A673 (cell line): ENCODE results near the gene SNRPD2. TPM values are rescaled to one million over a fixed set of nuclear protein-coding genes. Genes with fewer than 3 reads are reported as not detected.

Experiments used
- BruUV-seq: library from RNA; stranded (reverse); fragments of 400-500 nt; replicated peaks from 2 replicates; lab custom pipeline; 2021; lab: Mats Ljungman, UMichigan
- CTCF ChIA-PET: fragments of 300-600 bp; sonication (Branson Sonifier 250); formaldehyde crosslinking; loops from one replicate; lab custom pipeline; 2022; ENCODE audit warnings: antibody characterized with exemption; lab: Charles Lee
- POLR2A ChIA-PET: fragments of 300-600 bp; sonication (Branson Sonifier 250); formaldehyde crosslinking; loops from one replicate; lab custom pipeline; 2022; ENCODE audit warnings: antibody characterized with exemption; ENCODE audit not compliant: low non-redundant PET; lab: Charles Lee
- DNase-seq: peaks from one replicate; pipeline ENCODE4 v3.0.0-alpha.2; 2015; ENCODE audit warnings: low spot score
- H3K27ac ChIP-seq: fragments of 200-600 bp; sonication (generic); 2 replicates; pipeline ENCODE4 v1.5.1; 2016; ENCODE audit warnings: mixed run types, low read depth, mild to moderate bottlenecking, mixed read lengths, antibody characterized with exemption, low read length; ENCODE audit not compliant: poor library complexity, severe bottlenecking
- H3K27me3 ChIP-seq: fragments of 200-600 bp; sonication (generic); replicated peaks from 2 replicates; pipeline ENCODE4 v1.6.1; 2017; ENCODE audit warnings: mixed run types, low read depth, mild to moderate bottlenecking, mixed read lengths, antibody characterized with exemption, low read length; ENCODE audit not compliant: insufficient read depth, poor library complexity
- H3K36me3 ChIP-seq: fragments of 200-600 bp; sonication (generic); 2 replicates; pipeline ENCODE4 v1.6.1; 2016; ENCODE audit warnings: mixed run types, mild to moderate bottlenecking, mixed read lengths, antibody characterized with exemption, low read length; ENCODE audit not compliant: insufficient read depth, poor library complexity, severe bottlenecking
- H3K4me1 ChIP-seq: fragments of 200-600 bp; sonication (generic); 2 replicates; pipeline ENCODE4 v1.6.1; 2017; ENCODE audit warnings: mixed run types, mild to moderate bottlenecking, mixed read lengths, antibody characterized with exemption, low read length; ENCODE audit not compliant: insufficient read depth, poor library complexity, severe bottlenecking
- H3K4me3 ChIP-seq: fragments of 200-600 bp; sonication (generic); 2 replicates; pipeline ENCODE4 v1.5.1; 2016; ENCODE audit warnings: low read depth, mixed run types, mild to moderate bottlenecking, mixed read lengths, low read length; ENCODE audit not compliant: poor library complexity, severe bottlenecking
- H3K9me3 ChIP-seq: fragments of 200-600 bp; sonication (generic); 2 replicates; pipeline ENCODE4 v1.6.1; 2016; ENCODE audit warnings: mixed run types, low read depth, mild to moderate bottlenecking, mixed read lengths, antibody characterized with exemption, low read length; ENCODE audit not compliant: poor library complexity, severe bottlenecking
- CTCF ChIP-seq: fragments of 300-800, 200-600 bp; sonication (generic); conservative IDR thresholded peaks from 2 replicates; pipeline ENCODE4 v1.5.1; 2017; ENCODE audit warnings: low read depth, mild to moderate bottlenecking, antibody characterized with exemption, low read length, moderate library complexity, mixed read lengths
- EZH2 ChIP-seq: fragments of 200-600 bp; sonication (generic); IDR thresholded peaks from 2 replicates; pipeline ENCODE4 v1.6.1; 2017; ENCODE audit warnings: borderline replicate concordance, low read depth, mild to moderate bottlenecking, mixed read lengths, antibody characterized with exemption, low read length; ENCODE audit not compliant: poor library complexity, severe bottlenecking
- intact Hi-C: fragments of 100-400 bp; cut with micrococcal nuclease; formaldehyde crosslinking; loops from one replicate; pipeline ENCODE4 v1.10.0; 2022; ENCODE audit not compliant: unreplicated experiment
- total RNA-seq: library from RNA; stranded (reverse); gene quantifications from 2 replicates; pipeline ENCODE4 v1.2.3, GENCODE V29; 2021

The SNRPD2 gene
- total RNA-seq, 1 experiment from 2014 or later, result 597 TPM

GRCh38 chr19:45670670-45671453, 20.9 kb downstream of the SNRPD2 start:
- H3K27me3 ChIP-seq, result no peaks in the 10 kb centered on the region
- H3K9me3 ChIP-seq, result no peaks in the 10 kb centered on the region
- intact Hi-C loops, result no loop called here
- no TSS peak for BruUV-seq
- no peaks in the 10 kb centered on the region for H3K36me3 ChIP-seq
- ChIA-PET POLR2A (no interaction called here), CTCF (interaction anchor here (1.0 kb wide), 1 partner anchor 28 kb away, joined by 5 read pairs; no protein-coding TSS in a partner anchor)
- peaks cover 15% of the 10 kb centered on the region for H3K4me1 ChIP-seq
- peak; percentile 88 for DNase-seq
- no peak overlapping the region for H3K27ac ChIP-seq
- H3K4me3 ChIP-seq, result peak overlapping the region; percentile 33
- no peak for TF ChIP-seq EZH2

GRCh38 chr19:45668342-45668871, 23.3 kb downstream of the SNRPD2 start:
- no TSS peak for BruUV-seq
- Histone ChIP-seq H3K4me3 (peak overlapping the region; percentile 53), H3K27me3 (no peaks in the 10 kb centered on the region), H3K36me3 (no peaks in the 10 kb centered on the region), H3K27ac (no peak overlapping the region), H3K9me3 (no peaks in the 10 kb centered on the region), H3K4me1 (peaks cover 15% of the 10 kb centered on the region)
- CTCF ChIA-PET, result no interaction called here
- POLR2A ChIA-PET, result no interaction called here
- TF ChIP-seq CTCF, result no peak
- no peak for TF ChIP-seq EZH2
- intact Hi-C loops, result no loop called here
- DNase-seq, result no peak

- H3K27ac ChIP-seq, result no peak within 1 kb of the TSS
- DNase-seq, result peak; percentile 54
- no peak for TF ChIP-seq EZH2
- TF ChIP-seq CTCF, result no peak
- ChIA-PET CTCF (no interaction called here), POLR2A (no interaction called here)
- H3K9me3 ChIP-seq, result no peaks in the 10 kb centered on the region
- no TSS peak for BruUV-seq
- H3K36me3 ChIP-seq, result no peaks in the 10 kb centered on the region
- peaks cover 15% of the 10 kb centered on the region for H3K4me1 ChIP-seq
- H3K27me3 ChIP-seq, result no peaks in the 10 kb centered on the region
- H3K4me3 ChIP-seq, result peak within 1 kb of the TSS; percentile 53
- intact Hi-C loops, result no loop called here
Observed at GRCh38 chr19:45667620-45668341, 24.0 kb downstream of the SNRPD2 start, which contains the start of gene GIPR. Gene GIPR (plus strand): TSS chr19:45668221. CDS start chr19:45669521, 1,300 bp downstream.
